Choroid plexus epithelial cell (primary cell): Measurements from ENCODE around the gene ABCC9.

Experiments
- DNase-seq: peaks from one replicate; pipeline ENCODE4 v3.0.0-alpha.2; 2010; ENCODE audit warnings: low read depth
- H3K4me3 ChIP-seq: 2 replicates; pipeline ENCODE4 v1.5.1; 2011; ENCODE audit warnings: low read depth, mild to moderate bottlenecking, control low read depth, low read length, moderate library complexity
- TF ChIP-seq, protein P1 (sequence below): conservative IDR thresholded peaks from 2 replicates; pipeline ENCODE4 v1.5.1; 2011; ENCODE audit warnings: low read depth, mild to moderate bottlenecking, control low read depth, inconsistent platforms, low read length, moderate library complexity

ABCC9 gene

GRCh38 chr12:21780786-21781185, 160.4 kb downstream of the ABCC9 start:
- H3K4me3 ChIP-seq, result no peak overlapping the region
- TF ChIP-seq, protein P1, sequence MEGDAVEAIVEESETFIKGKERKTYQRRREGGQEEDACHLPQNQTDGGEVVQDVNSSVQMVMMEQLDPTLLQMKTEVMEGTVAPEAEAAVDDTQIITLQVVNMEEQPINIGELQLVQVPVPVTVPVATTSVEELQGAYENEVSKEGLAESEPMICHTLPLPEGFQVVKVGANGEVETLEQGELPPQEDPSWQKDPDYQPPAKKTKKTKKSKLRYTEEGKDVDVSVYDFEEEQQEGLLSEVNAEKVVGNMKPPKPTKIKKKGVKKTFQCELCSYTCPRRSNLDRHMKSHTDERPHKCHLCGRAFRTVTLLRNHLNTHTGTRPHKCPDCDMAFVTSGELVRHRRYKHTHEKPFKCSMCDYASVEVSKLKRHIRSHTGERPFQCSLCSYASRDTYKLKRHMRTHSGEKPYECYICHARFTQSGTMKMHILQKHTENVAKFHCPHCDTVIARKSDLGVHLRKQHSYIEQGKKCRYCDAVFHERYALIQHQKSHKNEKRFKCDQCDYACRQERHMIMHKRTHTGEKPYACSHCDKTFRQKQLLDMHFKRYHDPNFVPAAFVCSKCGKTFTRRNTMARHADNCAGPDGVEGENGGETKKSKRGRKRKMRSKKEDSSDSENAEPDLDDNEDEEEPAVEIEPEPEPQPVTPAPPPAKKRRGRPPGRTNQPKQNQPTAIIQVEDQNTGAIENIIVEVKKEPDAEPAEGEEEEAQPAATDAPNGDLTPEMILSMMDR, result no peak
- no peak for DNase-seq

DNA sequence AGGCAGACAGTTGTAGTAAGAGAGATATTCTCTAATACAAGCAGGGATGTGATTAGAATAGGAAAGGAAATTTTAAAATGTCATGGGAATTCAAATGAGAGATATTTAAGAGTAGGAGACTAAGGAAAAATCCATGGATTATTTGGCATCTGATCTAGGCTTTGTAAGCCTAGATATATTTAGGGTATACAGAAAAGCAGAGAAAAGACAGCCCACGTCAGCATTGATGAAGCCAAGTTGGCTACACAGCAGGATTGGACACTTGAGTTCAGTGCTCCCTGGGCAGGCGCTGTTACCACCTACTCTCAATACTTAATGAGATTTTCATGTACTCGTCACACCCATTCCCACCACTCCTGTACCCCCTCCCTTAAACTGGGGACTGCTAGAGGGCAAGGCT, 165.1 kb downstream of the ABCC9 start:
- DNase-seq, result no peak
- no peak overlapping the region for H3K4me3 ChIP-seq
- TF ChIP-seq, protein P1, result no peak

GRCh38 chr12:21775133-21775820, 165.9 kb downstream of the ABCC9 start:
- H3K4me3 ChIP-seq, result peak overlapping the region; percentile 62

GRCh38 chr12:21774358-21775132, 166.7 kb downstream of the ABCC9 start, which contains the start of gene KCNJ8:
Gene KCNJ8 (minus strand): TSS chr12:21774706. CDS start chr12:21773616, 1,090 bp downstream.
- TF ChIP-seq, protein P1, result no peak
- peak; percentile 44 for DNase-seq
- H3K4me3 ChIP-seq, result peak within 1 kb of the TSS; percentile 62

More at GRCh38 chr12:21775133-21775820, 165.9 kb downstream of the ABCC9 start:
- TF ChIP-seq, protein P1, result no peak
- DNase-seq, result no peak

DNA sequence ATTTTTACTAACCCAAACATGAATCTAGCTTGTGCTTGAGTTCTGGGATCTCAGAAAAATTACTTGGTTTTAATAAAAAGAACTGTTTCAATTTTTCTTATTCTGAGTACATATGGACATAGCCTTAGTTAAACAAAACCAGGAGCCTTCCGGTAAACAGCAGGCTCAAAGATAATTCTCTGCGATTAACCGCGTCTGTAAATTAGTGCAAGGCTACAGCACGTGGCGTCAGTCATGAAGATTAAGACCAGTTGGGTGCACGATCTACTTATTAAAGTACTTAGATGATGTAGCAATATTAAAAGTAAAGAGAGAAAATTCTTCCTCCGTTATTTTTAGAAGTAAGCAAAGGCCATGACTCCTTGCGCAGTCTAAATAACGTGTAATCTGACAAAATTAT, 167.4 kb downstream of the ABCC9 start:
- DNase-seq, result peak; percentile 10
- TF ChIP-seq, protein P1, result no peak
- H3K4me3 ChIP-seq, result peak overlapping the region; percentile 62

- H3K4me3 ChIP-seq, result peak overlapping the region; percentile 28
- peak; percentile 34 for DNase-seq
- TF ChIP-seq, protein P1, result peak; percentile 55
Observed at GRCh38 chr12:21773263-21773741, 167.9 kb downstream of the ABCC9 start.
